ENCODE measurements around the gene SLC6A7.

GRCh38 chr5:150184006-150184405, 5.9 kb upstream of the SLC6A7 start:
- no peak for TF ChIP-seq CTCF (IDR thresholded peaks at IDR 0.05)
- TF ChIP-seq POLR2A (IDR thresholded peaks at IDR 0.05), result no peak

Measured in stomach (tissue), 4 donors.